Neural progenitor cell (in vitro differentiated cells): Measurements from ENCODE around the gene NRCAM. TPM values are rescaled to one million over a fixed set of nuclear protein-coding genes. Genes with fewer than 3 reads are reported as not detected.

Experiments used
- DNase-seq: peaks from one replicate; pipeline ENCODE4 v3.0.0-alpha.2; 2016; ENCODE audit warnings: low spot score
- H2AFZ ChIP-seq: fragments of 200-600 bp; sonication (generic); replicated peaks from 2 replicates; pipeline ENCODE4 v1.6.1; 2016; ENCODE audit warnings: antibody characterized with exemption
- H3F3A ChIP-seq: fragments of 200-600 bp; sonication (generic); 2 replicates; pipeline ENCODE4 v1.6.1; 2016; ENCODE audit warnings: antibody characterized with exemption, low read depth
- H3K27ac ChIP-seq: fragments of 200-600 bp; sonication (generic); 2 replicates; pipeline ENCODE4 v1.5.1; 2016; ENCODE audit warnings: mild to moderate bottlenecking
- H3K27me3 ChIP-seq: fragments of 200-600 bp; sonication (generic); 2 replicates; pipeline ENCODE4 v1.6.1; 2016; ENCODE audit warnings: mild to moderate bottlenecking, moderate library complexity
- H3K36me3 ChIP-seq: fragments of 200-600 bp; sonication (generic); 2 replicates; pipeline ENCODE4 v1.5.1; 2016
- H3K4me1 ChIP-seq: fragments of 200-600 bp; sonication (generic); 2 replicates; pipeline ENCODE4 v1.6.1; 2016; ENCODE audit warnings: mixed run types
- H3K4me2 ChIP-seq: fragments of 200-600 bp; sonication (generic); 2 replicates; pipeline ENCODE4 v1.6.1; 2016
- H3K4me3 ChIP-seq: fragments of 200-600 bp; sonication (generic); 2 replicates; pipeline ENCODE4 v1.5.1; 2016
- H3K79me2 ChIP-seq: fragments of 200-600 bp; sonication (generic); 2 replicates; pipeline ENCODE4 v1.6.1; 2016; ENCODE audit warnings: low read depth
- H3K9ac ChIP-seq: fragments of 200-600 bp; sonication (generic); 2 replicates; pipeline ENCODE4 v1.6.1; 2016
- H3K9me3 ChIP-seq: fragments of 200-600 bp; sonication (generic); 2 replicates; pipeline ENCODE4 v1.5.1; 2016; ENCODE audit warnings: low read depth
- H4K20me1 ChIP-seq: fragments of 200-600 bp; sonication (generic); 2 replicates; pipeline ENCODE4 v1.6.1; 2016; ENCODE audit warnings: low read depth
- H3K27ac Mint-ChIP-seq: 3 replicates; pipeline ENCODE4 v1.8.0; 2021; ENCODE audit warnings: mixed read lengths
- H3K27me3 Mint-ChIP-seq: 2 replicates; pipeline ENCODE4 v1.8.0; 2022; ENCODE audit warnings: low read depth, mild to moderate bottlenecking, inconsistent platforms, moderate library complexity, mixed read lengths; ENCODE audit not compliant: insufficient read depth
- H3K36me3 Mint-ChIP-seq: 3 replicates; pipeline ENCODE4 v1.8.0; 2021; ENCODE audit warnings: mixed read lengths
- H3K4me1 Mint-ChIP-seq: 3 replicates; pipeline ENCODE4 v1.8.0; 2021; ENCODE audit warnings: mixed read lengths
- H3K4me3 Mint-ChIP-seq: 3 replicates; pipeline ENCODE4 v1.8.0; 2021; ENCODE audit warnings: mild to moderate bottlenecking, moderate library complexity, mixed read lengths
- H3K9me3 Mint-ChIP-seq: 3 replicates; pipeline ENCODE4 v1.8.0; 2020; ENCODE audit warnings: mixed read lengths
- CTCF ChIP-seq: fragments of 200-600 bp; sonication (generic); IDR thresholded peaks from 2 replicates; pipeline ENCODE4 v1.5.1; 2017; ENCODE audit warnings: antibody characterized with exemption, mild to moderate bottlenecking
- EZH2 ChIP-seq: fragments of 200-600 bp; sonication (generic); IDR thresholded peaks from 2 replicates; pipeline ENCODE4 v1.6.1; 2017; ENCODE audit warnings: antibody characterized with exemption, mild to moderate bottlenecking, moderate library complexity
- EZH2phosphoT487 ChIP-seq: fragments of 200-600 bp; sonication (generic); IDR thresholded peaks from 2 replicates; pipeline ENCODE4 v1.6.1; 2017; ENCODE audit warnings: antibody characterized with exemption
- total RNA-seq: library from RNA; depleted of rRNA; stranded (reverse); fragments of >200 nt; gene quantifications from 2 replicates; pipeline ENCODE4 v1.2.3, GENCODE V29; 2015; ENCODE audit warnings: low replicate concordance

NRCAM gene
- total RNA-seq, 1 donor from 2014 or later: 104 TPM

- Mint-ChIP-seq H3K9me3 (no peaks in the 10 kb centered on the region), H3K27me3 (peaks cover 5% of the 10 kb centered on the region), H3K4me1 (no peaks in the 10 kb centered on the region), H3K27ac (no peak overlapping the region), H3K4me3 (no peak overlapping the region), H3K36me3 (no peaks in the 10 kb centered on the region)
- Histone ChIP-seq H3K4me3 (no peak overlapping the region), H3K27me3 (no peaks in the 10 kb centered on the region), H3K4me2 (no peak overlapping the region), H3K9me3 (no peaks in the 10 kb centered on the region), H4K20me1 (no peaks in the 10 kb centered on the region), H3K27ac (no peak overlapping the region), H3K9ac (no peak overlapping the region), H3K79me2 (no peaks in the 10 kb centered on the region), H3K36me3 (no peaks in the 10 kb centered on the region), H2AFZ (no peak overlapping the region), H3K4me1 (peaks cover 9% of the 10 kb centered on the region), H3F3A (no peaks in the 10 kb centered on the region)
- DNase-seq: no peak
- no peak for TF ChIP-seq EZH2phosphoT487
Observed at GRCh38 chr7:108406222-108406890, 49.9 kb downstream of the NRCAM start.

GRCh38 chr7:108404509-108405420 is 51.5 kb downstream of the NRCAM start:
- H3K36me3 Mint-ChIP-seq: no peaks in the 10 kb centered on the region
- Histone ChIP-seq H3K4me3 (no peak overlapping the region), H3K4me2 (no peak overlapping the region), H4K20me1 (no peaks in the 10 kb centered on the region), H3K79me2 (no peaks in the 10 kb centered on the region), H3K27me3 (no peaks in the 10 kb centered on the region), H3F3A (no peaks in the 10 kb centered on the region), H3K27ac (no peak overlapping the region), H3K9ac (no peak overlapping the region), H3K36me3 (no peaks in the 10 kb centered on the region), H2AFZ (no peak overlapping the region), H3K9me3 (no peaks in the 10 kb centered on the region), H3K4me1 (peaks cover 9% of the 10 kb centered on the region)
- H3K4me3 Mint-ChIP-seq: no peak overlapping the region
- H3K27me3 Mint-ChIP-seq: peaks cover 5% of the 10 kb centered on the region
- H3K9me3 Mint-ChIP-seq: no peaks in the 10 kb centered on the region
- H3K4me1 Mint-ChIP-seq: peaks cover 2% of the 10 kb centered on the region
- no peak for TF ChIP-seq EZH2
- DNase-seq: no peak
- no peak overlapping the region for H3K27ac Mint-ChIP-seq

- Histone ChIP-seq H3K36me3 (no peaks in the 10 kb centered on the region), H3K27me3 (no peaks in the 10 kb centered on the region), H3F3A (no peaks in the 10 kb centered on the region), H3K4me1 (peaks cover 5% of the 10 kb centered on the region), H3K9ac (no peak overlapping the region), H3K9me3 (no peaks in the 10 kb centered on the region), H4K20me1 (no peaks in the 10 kb centered on the region), H2AFZ (no peak overlapping the region), H3K4me3 (no peak overlapping the region), H3K79me2 (no peaks in the 10 kb centered on the region), H3K27ac (no peak overlapping the region), H3K4me2 (no peak overlapping the region)
- Mint-ChIP-seq H3K27ac (no peak overlapping the region), H3K27me3 (peaks cover 3% of the 10 kb centered on the region), H3K36me3 (no peaks in the 10 kb centered on the region), H3K9me3 (no peaks in the 10 kb centered on the region), H3K4me1 (peaks cover 4% of the 10 kb centered on the region), H3K4me3 (no peak overlapping the region)
- DNase-seq: no peak
- TF ChIP-seq CTCF (no peak), EZH2 (no peak)
Observed at GRCh38 chr7:108403597-108404217, 52.5 kb downstream of the NRCAM start.

- no peak overlapping the region for H3K4me3 ChIP-seq
- no peak overlapping the region for H3K9ac ChIP-seq
- no peaks in the 10 kb centered on the region for H3K36me3 ChIP-seq
- H2AFZ ChIP-seq: no peak overlapping the region
- H3K4me3 Mint-ChIP-seq: no peak overlapping the region
- DNase-seq: no peak
- peaks cover 4% of the 10 kb centered on the region for H3K4me1 Mint-ChIP-seq
- H3K4me1 ChIP-seq: no peaks in the 10 kb centered on the region
- H4K20me1 ChIP-seq: no peaks in the 10 kb centered on the region
- H3K27ac ChIP-seq: no peak overlapping the region
- H3K27me3 ChIP-seq: no peaks in the 10 kb centered on the region
- TF ChIP-seq EZH2phosphoT487 (no peak), EZH2 (no peak), CTCF (no peak)
- H3K4me2 ChIP-seq: no peak overlapping the region
- H3F3A ChIP-seq: no peaks in the 10 kb centered on the region
- no peaks in the 10 kb centered on the region for H3K36me3 Mint-ChIP-seq
- no peaks in the 10 kb centered on the region for H3K9me3 Mint-ChIP-seq
- H3K79me2 ChIP-seq: no peaks in the 10 kb centered on the region
- no peak overlapping the region for H3K27ac Mint-ChIP-seq
- H3K27me3 Mint-ChIP-seq: peaks cover 3% of the 10 kb centered on the region
- H3K9me3 ChIP-seq: no peaks in the 10 kb centered on the region
Observed at GRCh38 chr7:108402865-108403264, 53.4 kb downstream of the NRCAM start.
